Superior temporal gyrus (tissue), 1 donor: ENCODE results near the gene NR3C2.

ENCODE experiments used
- DNase-seq: peaks from one replicate; pipeline ENCODE4 v3.0.0-alpha.2; 2016; ENCODE audit errors: extremely low spot score

The NR3C2 gene

DNA sequence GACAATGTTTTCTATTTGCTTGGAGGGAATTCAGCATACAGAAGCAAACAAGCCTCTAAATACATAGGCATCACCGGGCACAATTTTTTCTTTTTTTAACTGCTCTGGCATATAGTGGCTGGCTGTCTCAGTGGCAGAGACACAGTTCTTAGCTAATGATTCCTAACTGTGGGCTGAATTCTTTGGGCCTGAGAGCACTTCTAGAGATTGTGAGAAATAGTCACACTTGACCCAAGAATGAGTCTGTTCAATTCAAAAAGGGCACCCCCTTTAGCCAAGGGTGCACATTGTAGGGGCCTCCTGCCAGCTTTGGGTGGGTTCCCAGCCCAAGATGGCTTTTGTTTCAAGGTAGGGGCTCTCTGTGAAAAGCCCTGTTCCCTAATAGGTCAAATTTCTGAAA, 364.6 kb downstream of the NR3C2 start:
- DNase-seq: no peak

DNA sequence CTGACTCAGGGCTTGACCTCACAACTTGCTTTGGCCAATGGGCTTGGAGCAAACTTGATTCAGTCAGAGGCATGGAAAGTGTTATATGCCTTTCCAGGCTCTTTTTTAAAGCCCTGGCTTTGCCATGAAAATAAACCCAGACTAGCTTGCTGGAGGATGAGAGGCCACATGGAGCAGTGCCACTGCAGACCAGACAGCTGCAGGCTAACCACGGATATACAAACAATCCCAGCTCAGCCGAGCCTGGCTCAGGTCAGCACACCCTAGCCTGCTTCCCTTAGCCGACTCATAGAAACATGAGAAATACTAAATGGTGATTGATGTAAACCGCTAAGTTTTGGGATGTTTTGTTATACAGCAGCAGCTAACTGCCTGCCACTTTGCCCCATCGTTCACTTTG, 365.2 kb downstream of the NR3C2 start:
- DNase-seq: no peak

DNA sequence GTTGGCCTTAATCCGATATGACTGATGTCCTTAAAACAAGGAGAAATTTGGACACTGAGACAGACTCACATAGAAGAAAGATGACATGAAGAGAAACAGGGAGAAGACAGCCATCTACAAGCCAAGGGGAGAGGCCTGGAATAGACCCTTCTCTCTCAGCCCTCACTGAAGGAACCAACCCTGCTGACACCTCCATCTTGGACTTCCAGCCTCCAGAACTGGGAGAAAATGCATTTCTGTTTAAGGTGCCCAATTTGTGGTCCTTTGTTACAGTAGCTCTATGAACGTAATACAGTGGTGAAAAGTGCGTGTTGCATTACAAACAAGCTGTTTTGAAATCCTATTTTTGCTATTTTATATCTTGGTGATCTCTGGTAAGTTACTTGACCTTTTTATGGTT, 366.8 kb downstream of the NR3C2 start:
- no peak for DNase-seq

DNA sequence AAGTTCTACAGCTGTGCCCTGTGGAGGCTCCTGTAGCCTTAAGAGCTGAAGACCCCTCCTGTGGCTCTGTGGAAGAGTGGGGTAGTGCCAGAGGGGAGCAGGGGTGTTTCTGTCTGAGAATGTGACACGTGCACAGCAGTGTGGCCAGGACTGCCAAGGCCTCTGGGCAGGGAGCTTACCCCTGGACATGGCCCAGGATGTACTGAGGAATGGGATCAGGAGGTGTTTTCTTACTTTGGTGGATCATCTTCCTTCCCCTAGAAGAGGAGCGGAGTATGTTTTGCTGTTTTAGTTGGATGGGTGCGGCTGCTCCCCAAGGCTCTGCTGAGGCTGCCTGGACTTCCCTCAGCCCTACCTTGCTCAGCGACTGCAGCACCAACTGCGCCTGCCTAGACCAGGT, 367.8 kb downstream of the NR3C2 start:
- no peak for DNase-seq

DNA sequence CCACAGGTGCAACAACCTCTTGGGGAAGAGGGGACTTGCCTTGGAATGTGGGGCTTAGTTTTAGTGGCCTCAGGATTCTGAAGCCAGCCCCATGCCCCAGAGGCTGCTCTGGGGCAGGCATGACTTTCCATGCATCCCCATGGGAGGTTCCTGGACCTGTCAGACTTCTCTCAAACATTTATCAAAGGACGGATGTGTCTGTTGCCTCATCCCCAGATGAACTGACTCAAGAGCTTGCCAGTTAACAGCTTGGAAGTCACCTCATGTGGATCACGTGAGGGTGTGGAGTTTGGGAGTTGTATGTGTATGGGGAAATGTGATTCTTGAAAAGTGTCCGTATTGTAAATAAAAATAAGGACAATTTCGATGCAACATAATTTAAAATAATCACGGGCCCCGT, 368.9 kb downstream of the NR3C2 start:
- DNase-seq: no peak

DNA sequence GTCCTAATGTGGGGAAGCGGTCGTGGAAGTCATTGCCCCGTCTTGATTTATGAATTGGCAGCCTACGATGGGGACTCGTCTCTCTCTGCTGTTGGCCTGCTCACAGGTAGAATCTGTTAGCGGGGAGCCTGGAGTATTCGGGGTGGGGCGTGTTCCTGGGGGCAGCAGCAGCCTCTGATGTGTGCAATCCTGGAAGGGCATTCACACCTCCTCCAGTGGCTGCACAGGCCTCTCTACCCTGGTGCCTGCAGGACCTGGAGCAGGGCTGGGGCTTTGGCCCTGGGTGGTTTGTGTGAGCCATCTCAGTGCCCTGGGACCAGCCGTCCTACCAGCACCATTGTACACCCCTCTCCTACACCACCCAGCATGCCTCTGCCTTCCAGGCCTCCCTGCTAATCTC, 369.4 kb downstream of the NR3C2 start:
- DNase-seq: no peak

DNA sequence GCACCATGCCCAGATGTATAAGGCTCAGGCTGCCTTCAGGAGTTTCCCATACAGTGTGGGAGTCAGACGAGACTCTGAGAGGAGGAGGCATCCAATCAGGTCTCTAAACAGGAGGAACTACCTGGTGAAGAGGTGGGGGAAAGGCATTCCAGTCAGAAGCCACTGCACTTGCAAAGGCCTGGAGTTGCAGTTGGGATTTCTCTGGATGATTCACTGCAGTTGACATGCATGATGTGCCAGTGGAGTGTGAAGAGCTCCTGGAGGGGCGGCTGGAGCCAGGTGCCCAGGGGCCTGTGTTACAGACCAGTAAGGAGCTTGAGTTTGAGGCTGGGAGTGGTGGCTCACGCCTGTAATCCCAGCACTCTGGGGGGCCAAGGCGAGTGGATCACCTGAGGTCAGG, 371.2 kb downstream of the NR3C2 start:
- no peak for DNase-seq

DNA sequence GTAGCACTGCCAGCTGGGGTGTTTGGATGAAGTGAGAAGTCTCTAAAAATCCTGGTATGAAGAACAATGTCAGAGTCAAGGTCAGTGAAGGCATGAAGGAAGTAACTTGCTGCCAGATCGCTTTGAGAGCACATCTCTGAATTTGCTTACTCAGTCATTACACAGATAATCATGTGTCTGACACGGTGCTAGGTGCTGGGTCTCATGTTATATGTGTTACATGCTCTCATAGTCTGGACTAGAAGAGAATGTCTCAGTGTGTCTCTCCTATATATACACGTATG, 372.4 kb downstream of the NR3C2 start:
- DNase-seq: no peak

DNA sequence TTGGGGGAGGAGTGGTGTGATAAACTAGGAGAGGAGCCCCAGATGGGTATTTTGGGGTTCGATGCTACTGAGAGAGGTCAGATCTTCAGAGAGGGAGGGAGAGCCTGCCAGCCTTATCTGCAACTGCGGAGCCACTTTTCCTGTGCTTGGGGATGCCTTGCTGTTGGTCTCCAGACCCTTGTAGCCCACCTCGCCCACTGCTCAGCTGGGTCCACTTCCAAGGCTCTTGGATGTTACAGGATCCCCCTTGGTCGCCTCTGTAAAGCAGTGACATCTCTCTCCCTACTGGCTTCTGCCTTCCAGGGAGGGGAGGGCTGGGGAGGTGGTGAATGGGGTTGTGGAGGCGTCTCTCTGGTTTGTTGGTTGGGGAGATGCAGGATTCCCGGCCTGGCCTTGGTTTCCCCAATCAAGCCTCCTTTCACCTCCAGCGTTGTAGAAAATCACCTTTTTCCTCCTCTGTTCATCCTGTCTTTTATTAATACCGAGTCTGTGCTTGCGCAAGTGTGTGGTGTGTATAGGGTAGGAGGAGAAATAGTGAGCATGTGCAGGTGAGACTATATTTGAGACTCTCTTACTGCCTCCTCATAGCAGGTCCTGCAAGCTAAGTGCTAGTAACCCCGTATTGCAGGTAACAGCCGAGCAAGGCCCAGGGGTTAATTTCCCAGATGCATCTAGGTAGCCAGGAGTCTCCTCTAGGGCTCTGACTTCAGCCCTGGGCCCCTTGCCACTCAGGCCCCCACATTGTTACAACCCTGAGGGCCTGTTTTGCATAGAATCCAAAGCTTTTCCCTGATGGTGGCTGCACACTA, 372.9 kb downstream of the NR3C2 start:
- DNase-seq: no peak

DNA sequence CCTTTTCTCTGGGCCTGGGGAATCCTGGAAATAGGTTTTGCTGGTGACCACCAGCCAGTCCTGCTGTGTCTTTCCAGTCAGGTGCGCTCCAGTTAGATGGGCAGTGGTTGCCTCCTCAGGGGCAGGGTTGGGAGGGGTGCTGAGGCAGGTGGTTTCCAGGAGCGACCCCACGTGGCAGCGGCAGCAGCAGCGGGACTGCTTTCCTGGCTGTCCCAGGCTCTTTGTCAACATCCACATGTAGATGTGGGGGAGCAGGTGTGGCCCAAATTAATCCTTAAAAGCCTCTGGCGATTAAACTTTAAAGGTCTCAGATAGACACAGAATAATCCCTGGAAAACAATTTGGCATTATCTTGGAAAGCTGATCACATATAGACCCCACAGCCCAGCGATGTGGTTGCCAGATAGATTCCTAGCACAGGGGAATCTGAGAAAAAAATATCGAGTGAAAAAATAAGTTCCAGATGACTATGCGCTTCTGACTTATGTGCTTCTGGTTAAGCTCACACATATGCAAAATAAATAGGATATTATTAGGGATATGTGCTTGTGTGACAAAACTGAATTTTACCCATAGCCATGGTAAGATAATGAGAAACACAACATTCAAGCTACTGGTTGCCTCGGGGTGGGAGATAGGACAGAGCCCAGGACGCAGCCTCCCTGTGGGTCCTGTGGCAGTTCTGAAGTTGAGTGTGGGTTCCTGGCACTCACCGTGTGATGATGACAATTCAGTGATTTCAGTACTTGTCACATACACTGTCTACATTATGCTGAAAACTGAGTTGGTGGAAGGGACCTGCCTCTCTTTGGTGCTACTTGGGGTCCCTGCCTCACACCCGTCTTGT, 373.9 kb downstream of the NR3C2 start:
- no peak for DNase-seq

DNA sequence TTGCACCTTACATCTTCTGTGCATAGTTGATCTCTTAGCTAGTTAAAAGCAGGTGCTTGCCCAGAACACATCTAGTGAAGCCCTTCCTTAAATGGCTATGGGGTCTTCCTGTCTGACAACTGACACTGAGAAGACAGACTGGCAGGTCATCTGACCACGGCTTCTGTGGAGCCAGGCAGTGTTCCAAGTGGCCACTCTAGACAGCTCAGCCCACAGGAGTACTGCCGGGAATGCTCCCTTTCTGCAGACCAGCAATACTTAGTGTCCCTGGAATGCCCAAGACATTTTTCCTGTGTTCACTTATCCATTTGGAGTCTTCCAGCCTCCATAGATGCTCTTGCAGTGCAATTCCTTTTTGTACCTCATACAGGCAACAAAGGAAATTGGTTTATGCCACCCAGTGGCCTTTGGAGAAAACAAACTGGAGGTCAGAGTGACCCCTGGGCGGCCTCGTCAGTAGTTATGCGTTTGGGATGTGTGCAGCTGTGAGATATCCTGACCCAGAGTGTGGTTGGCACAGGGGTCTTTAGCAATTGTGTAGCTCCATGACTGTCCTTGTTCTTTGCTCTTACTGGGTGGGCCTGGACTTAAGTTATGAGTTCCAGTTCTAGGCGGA, 374.8 kb downstream of the NR3C2 start:
- no peak for DNase-seq

DNA sequence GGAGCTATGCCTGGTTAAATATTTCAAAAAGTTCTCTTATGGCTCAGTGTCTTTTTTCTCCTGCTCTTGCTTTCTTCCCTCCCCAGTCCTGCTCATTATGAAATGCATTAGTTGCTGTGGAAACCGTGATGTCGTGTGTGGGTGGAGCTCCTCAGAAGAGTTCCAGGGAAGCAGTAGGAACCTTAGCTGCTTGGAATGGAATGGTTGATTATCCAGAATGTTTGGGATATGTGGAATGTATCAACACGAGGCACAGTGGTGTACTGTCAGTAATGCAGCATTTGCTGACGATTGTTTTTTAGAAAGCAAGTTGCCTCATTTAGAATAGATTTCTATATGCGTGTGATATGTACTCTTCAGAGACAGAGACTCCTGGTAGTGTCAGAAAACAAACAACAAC, 377.1 kb downstream of the NR3C2 start:
- DNase-seq: peak; percentile 67

DNA sequence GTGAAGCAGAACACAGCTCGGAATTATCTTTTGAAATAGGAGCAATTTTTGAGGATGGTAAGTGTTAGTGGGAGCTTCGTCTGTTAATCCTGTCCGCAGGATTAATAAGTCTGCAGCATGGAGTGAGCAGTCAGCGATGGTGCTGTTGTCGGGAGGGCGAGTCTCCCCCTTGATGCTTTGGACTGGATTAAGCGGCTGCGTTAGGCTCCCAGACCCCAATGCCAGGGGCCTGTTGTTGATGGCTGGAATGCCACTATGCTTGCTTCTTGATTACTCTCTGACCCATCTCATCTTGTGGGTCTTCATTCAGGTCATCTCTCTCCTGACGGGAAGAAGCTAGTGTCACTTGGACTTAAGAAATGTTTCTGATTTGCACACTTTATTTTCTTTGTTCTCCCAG, 377.8 kb downstream of the NR3C2 start:
- no peak for DNase-seq

DNA sequence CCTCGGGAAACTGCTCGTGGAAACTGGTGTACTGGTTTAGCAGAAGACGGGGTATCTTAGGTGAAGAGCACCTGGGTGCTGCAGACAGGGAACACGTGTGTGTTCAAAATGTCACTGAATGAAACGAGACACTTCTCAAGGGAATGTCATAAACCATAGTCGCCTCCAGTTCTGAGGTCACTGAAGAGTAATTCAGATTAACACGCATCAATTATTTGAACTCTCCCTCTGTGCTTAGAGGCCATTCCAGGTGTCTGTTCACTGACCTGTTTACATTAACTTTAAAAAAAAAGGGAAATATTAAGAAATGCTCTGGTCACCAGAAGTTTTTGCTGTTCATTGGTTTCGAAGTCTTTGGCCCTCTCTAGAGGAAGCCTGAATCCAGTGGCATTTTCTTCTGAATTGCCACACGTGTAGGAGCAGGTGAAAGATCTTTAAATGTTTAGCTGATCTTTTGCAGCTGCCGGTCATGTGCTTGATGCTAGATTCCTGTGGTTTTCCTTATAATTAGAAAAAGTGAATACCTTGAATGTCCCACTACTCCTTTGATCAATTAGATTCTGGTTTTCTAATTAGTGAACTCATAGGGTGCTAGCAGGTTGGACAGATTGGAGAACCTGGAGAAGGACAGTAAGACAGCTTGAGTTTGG, 379.8 kb downstream of the NR3C2 start:
- DNase-seq: no peak

DNA sequence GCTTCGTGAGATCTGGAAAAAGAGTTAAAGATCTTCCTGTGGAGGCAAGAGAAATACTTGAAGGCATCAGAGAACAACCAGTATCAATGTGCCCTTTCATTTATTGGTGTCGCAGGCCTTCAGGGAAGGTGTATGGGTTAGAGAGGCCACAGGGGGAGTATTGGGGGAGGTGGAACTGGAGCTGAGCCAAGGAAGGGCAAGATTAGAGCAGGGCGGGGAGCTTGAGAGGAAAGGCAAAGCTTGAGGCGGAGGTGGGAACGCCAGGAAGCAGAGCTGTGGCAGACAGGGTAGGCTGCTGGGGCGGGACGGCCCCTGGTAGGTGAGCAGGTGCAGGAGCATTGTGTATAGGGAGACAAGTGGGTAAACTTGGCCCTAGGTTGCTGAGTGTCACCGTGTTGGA, 380.4 kb downstream of the NR3C2 start:
- no peak for DNase-seq

DNA sequence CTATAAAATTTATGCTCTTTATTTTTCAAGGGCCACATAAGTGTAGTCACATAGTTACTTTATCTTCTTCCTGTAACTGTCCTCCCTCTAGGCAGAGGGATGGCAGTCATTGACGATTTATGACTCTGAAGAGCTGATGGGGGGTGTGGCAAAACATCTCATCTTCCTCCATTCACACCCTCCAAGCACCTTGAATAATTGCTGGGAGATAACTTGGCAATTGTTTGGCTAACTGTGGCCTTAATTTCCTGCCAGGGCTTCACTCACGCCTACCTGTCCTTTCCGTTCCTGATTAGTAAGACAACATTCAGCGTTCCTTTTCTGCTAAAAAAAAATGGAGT, 381.1 kb downstream of the NR3C2 start:
- no peak for DNase-seq

DNA sequence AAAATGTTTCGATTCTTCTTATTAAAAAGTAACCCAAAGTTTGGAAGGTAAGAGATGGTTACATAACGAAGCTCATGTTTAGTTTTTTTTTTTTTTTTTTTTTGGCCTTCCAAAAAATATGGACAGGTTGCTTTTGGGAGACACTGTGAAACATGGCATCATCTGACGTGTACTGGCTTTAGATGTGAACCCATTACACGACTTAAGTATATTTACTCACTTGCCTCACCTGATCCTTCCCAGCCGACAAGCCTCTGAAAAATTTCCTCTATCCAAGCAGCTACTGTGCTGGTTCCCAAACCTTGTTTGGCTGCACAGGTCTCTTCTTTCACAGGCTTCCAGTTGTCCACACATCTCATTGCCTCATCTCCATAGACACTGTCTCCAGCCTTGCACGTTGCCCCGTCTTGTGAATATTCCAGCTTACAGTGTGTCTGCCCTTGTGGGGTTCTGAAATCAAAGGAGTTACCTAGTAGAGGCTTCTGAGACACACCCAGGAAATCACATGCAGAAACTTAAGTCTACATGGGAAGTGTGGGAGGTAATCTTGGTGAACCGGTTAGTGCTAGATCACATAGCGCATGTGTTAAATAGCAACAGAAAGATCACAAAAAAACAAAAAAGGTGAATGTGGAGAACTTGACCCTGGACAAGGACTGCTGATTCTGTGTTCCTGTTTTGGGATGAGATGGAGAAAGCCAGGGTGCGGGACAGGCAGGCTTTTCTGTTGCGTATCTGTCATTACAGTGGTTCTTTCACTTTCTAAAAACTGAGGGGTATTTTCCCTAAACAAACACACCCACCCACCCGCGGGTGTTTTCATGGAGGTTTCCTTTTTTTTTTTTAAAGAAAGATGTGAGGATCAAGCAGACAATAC, 381.7 kb downstream of the NR3C2 start:
- DNase-seq: no peak

DNA sequence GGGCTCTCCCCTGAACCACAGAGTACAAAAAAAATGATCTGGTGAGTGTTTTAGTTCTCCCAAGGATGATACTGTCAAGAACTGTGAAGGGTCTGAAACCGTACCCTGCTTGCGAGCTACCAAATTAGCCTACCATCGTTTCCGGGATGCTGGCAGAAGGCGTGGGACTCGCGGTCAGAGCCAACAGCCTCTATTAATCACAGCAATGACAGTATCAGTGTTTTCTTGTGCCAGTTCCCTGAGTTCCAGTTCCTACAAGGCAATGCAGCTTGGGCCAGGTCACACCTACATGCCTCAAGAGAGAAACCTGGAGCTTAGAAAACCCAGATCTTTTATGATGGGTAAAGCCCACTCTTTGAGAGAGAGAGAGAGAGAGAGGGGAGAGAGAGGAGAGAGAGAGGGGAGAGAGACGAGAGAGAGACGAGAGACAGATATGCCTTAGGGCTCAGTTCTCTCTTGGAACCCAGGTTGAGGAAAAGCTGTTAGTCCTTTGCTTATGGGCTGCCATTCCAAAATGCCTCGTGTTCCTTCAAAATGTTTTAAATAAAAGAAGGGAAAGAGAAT, 382.5 kb downstream of the NR3C2 start:
- no peak for DNase-seq

DNA sequence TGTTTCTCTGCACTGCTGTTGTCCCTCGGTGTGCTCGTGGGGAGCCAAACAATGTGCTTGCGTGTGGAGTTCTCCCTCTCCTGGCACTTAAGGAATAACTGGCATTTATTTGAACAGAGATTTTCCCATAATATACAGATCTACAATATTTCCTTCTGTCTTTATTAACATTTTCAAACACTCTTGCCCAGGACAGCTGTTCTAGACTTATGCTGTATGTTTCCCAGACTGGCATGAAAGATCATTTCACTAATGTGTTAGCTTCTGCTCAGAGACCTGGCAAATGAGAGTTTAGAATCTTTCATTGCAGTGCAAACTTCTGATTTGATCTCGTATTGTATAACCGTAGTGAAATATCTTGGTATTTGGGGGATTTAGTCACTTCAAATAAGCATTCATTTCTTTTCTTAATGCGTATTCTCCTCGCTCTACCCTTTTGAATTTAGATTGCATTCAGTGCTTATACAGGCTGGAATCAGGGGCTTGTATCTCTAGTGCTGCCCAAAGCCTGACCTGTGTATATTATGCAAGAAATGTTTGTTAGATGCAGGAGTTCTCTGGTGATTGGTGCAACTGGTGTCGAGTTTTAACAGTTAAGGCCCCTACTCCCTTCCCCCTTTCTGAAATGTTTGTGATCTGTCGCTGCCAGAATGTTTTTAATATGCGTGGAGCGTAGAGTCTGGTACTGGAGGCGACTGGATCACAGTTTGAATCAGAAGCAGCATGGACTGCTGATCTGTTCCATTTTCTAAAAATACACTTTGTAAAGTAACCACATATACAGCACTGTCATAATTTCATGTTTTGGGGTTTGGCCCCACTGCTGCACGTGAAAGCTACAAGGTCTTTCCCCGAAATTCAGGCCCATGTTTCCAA, 384.0 kb downstream of the NR3C2 start:
- peak; percentile 61 for DNase-seq

DNA sequence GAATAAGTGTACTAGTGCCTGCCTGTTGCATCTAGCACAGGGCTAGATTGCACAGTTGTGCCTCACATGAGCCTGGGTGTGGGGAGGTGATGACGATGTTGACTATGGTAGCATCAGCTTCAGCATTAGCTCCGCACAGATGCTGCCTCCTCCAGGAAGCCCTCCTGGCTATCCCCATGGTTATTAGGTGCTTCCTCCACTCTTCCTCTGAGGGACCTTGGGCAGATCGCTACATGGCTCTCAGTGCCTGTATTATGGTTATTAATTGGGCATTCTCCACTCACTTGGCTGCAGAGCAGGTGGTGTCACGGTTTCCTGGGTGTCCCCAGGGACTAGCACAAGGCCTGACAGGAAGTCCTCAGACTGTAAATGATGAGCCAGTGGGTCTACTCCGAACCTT, 384.7 kb downstream of the NR3C2 start:
- no peak for DNase-seq
